Epithelial cell of esophagus (primary cell): ENCODE measurements around the gene CDH12.
"Not testable (repeated sequence)": the region's sequence is repeated elsewhere in the genome, so short reads cannot be mapped to it uniquely, and the experiment has no call there.

ENCODE experiments used
- DNase-seq: peaks from one replicate; pipeline ENCODE4 v3.0.0; 2010; ENCODE audit warnings: low read depth
- H3K4me3 ChIP-seq: 2 replicates; pipeline ENCODE4 v1.5.1; 2011; ENCODE audit warnings: mild to moderate bottlenecking, low read length, control low read depth
- CTCF ChIP-seq: IDR thresholded peaks from 2 replicates; pipeline ENCODE4 v1.5.1; 2011; ENCODE audit warnings: low read depth, mild to moderate bottlenecking, low read length, control low read depth, inconsistent platforms; ENCODE audit not compliant: insufficient read depth; ENCODE audit errors: missing control alignments

CDH12 gene

GRCh38 chr5:22779499-22779898, 73.6 kb downstream of the CDH12 start:
- TF ChIP-seq CTCF = no peak
- no peak for DNase-seq
- no peak overlapping the region for H3K4me3 ChIP-seq

- TF ChIP-seq CTCF = no peak
- no peak for DNase-seq
- H3K4me3 ChIP-seq = no peak overlapping the region
These were observed 76.9 kb downstream of the CDH12 start for GRCh38 chr5:22776285-22776684.

- not testable (repeated sequence) for DNase-seq, H3K4me3 ChIP-seq
These were observed 78.9 kb downstream of the CDH12 start for GRCh38 chr5:22774214-22774613.

GRCh38 chr5:22764736-22765135, 88.4 kb downstream of the CDH12 start:
- TF ChIP-seq CTCF = no peak

GRCh38 chr5:22757776-22758175, 95.4 kb downstream of the CDH12 start:
- TF ChIP-seq CTCF = no peak
- H3K4me3 ChIP-seq = no peak overlapping the region
- no peak for DNase-seq

More at GRCh38 chr5:22764736-22765135, 88.4 kb downstream of the CDH12 start:
- DNase-seq = no peak
- no peak overlapping the region for H3K4me3 ChIP-seq

- TF ChIP-seq CTCF = no peak
- no peak overlapping the region for H3K4me3 ChIP-seq
- no peak for DNase-seq
These were observed 99.0 kb downstream of the CDH12 start for GRCh38 chr5:22754155-22754554.

GRCh38 chr5:22751536-22751935, 101.6 kb downstream of the CDH12 start:
- DNase-seq = no peak
- no peak for TF ChIP-seq CTCF
- no peak overlapping the region for H3K4me3 ChIP-seq
